DND-41 (cell line): ENCODE measurements around the gene ABLIM3.

Experiments
- EZH2 ChIP-seq: IDR thresholded peaks from 3 replicates; pipeline ENCODE4 v1.6.1; 2012; ENCODE audit warnings: borderline replicate concordance, low read depth, mild to moderate bottlenecking, moderate library complexity, low read length, inconsistent platforms; ENCODE audit not compliant: severe bottlenecking
- TF ChIP-seq, protein P1 (sequence below): IDR thresholded peaks from 2 replicates; pipeline ENCODE4 v1.5.1; 2012; ENCODE audit warnings: borderline replicate concordance, low read length, moderate library complexity, mild to moderate bottlenecking; ENCODE audit not compliant: poor library complexity, severe bottlenecking; ENCODE audit errors: extremely low read depth

DNA sequence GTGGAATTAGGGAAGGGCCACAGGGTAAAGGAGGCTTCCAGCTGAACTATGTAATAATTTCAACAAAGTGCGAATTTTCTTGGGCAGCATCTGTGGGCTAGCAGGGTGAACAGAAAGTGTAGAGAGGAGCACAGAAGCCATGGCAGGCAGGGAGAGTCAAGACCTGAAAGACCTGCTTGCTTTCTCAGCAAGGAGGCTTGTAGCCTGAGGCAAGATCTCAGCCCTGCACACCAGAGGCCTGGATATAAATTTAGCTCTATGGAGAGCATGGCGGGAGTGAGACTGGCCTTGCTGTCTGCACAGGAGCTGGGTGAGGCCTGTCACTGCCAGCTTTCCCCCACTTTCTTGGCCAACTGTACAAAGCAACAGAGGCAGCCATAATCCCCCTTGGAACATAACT, 46.3 kb upstream of the ABLIM3 start:
- TF ChIP-seq, protein P1, sequence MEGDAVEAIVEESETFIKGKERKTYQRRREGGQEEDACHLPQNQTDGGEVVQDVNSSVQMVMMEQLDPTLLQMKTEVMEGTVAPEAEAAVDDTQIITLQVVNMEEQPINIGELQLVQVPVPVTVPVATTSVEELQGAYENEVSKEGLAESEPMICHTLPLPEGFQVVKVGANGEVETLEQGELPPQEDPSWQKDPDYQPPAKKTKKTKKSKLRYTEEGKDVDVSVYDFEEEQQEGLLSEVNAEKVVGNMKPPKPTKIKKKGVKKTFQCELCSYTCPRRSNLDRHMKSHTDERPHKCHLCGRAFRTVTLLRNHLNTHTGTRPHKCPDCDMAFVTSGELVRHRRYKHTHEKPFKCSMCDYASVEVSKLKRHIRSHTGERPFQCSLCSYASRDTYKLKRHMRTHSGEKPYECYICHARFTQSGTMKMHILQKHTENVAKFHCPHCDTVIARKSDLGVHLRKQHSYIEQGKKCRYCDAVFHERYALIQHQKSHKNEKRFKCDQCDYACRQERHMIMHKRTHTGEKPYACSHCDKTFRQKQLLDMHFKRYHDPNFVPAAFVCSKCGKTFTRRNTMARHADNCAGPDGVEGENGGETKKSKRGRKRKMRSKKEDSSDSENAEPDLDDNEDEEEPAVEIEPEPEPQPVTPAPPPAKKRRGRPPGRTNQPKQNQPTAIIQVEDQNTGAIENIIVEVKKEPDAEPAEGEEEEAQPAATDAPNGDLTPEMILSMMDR = no peak
- TF ChIP-seq EZH2 = no peak
